SH-SY5Y (cell line): ENCODE measurements around the gene RNF115.

Experiments
- GATA2 ChIP-seq: IDR thresholded peaks from 2 replicates; pipeline ENCODE4 v1.6.1; 2011; ENCODE audit warnings: mild to moderate bottlenecking, low read depth, low read length
- GATA3 ChIP-seq: IDR thresholded peaks from 2 replicates; pipeline ENCODE4 v1.6.1; 2011; ENCODE audit warnings: low read depth, mild to moderate bottlenecking, low read length, moderate library complexity

DNA sequence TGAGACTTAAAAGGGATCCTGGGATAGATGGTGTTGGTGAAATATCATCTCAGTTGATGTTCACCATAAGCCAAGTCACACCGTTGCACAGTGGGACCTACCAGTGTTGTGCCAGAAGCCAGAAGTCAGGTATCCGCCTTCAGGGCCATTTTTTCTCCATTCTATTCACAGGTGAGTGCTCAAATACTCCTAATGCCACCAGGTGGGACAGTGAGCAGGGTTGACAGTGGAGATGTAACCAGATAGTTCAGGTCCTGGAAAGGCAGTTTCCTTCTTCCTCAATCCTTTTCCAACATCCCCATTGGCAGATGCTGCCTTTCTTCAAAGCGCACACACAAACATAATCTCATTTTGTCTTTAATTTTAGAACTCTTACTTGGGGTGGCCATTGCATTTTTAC is 93.0 kb downstream of the RNF115 start:
- no peak for TF ChIP-seq GATA2
- TF ChIP-seq GATA3: no peak
